Measurements from ENCODE around the gene ITGBL1. TPM values are rescaled to one million over a fixed set of nuclear protein-coding genes. Genes with fewer than 3 reads are reported as not detected.

Gene ITGBL1
- total and polyA plus RNA-seq, 2 of the 8 experiments (the other 6 are each of a cell fraction or from before 2014, with no cell fraction given) = not detected

DNA sequence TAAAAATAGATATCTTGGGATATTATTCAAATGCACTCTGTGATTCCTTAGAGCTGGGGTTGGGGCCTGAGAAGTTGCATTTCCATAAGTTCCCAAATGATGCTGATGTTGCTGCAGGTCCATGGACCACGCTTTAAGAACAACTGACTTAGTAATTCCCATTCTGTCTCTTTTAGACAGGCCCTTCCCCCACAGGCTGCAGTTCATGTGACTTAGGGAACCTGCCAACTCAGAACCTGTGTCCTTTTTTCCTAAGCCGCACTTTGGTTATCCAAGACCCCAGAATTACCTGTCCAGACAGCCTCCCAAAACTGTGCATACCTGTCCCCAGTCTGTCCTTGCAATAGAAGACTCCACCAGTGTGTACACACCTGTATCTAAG, 1.7 kb upstream of the ITGBL1 start:
- H4K8ac ChIP-seq (ENCODE audit: extremely low read depth, insufficient read depth, low read length) = no peak overlapping the region
- no peak overlapping the region for H2BK15ac ChIP-seq (ENCODE audit: low read length)
- H2BK5ac ChIP-seq (ENCODE audit: low read depth, low read length) = no peak overlapping the region
- no peak overlapping the region for H3K4me3 ChIP-seq (ENCODE audit: extremely low read depth in 1 of 4, insufficient read depth in 2 of 4, low read depth in 3 of 4, low read length in 4 of 4)
- H3K56ac ChIP-seq (replicated peaks; ENCODE audit: insufficient read length, low read depth, low read length) = no peak overlapping the region
- DNase-seq (ENCODE audit: low read depth in 1 of 2, low spot score in 2 of 2) (no peak), FAIRE-seq (no peak)
- H3K18ac ChIP-seq (ENCODE audit: extremely low read depth, low read length) = no peak overlapping the region
- no peak overlapping the region for H3K27ac ChIP-seq (ENCODE audit: low read depth, low read length)
- no peak overlapping the region for H4K5ac ChIP-seq (ENCODE audit: insufficient read length, low read depth, low read length)
- no peak overlapping the region; a peak in 1 of 4 replicates for H3K4me2 ChIP-seq (ENCODE audit: insufficient read depth in 1 of 2, low read depth in 2 of 2, low read length in 2 of 2)
- no peaks in the 10 kb centered on the region for H3K79me2 ChIP-seq (ENCODE audit: control insufficient read depth in 1 of 2, insufficient read depth in 2 of 2, low read length in 2 of 2)
- no peak overlapping the region for H2BK20ac ChIP-seq (ENCODE audit: low read length)
- ChIA-PET CTCF (ENCODE audit: partially characterized antibody) (interaction anchor here (1.1 to 1.6 kb wide), 2 partner anchors 299 to 305 kb away, joined by 3 to 4 read pairs; no protein-coding TSS in a partner anchor), POLR2A (ENCODE audit: partially characterized antibody) (no interaction called here)
- H2BK12ac ChIP-seq (ENCODE audit: low read depth, low read length) = no peak overlapping the region
- no peaks in the 10 kb centered on the region for H3K27me3 ChIP-seq (replicated peaks in 1 of 4; ENCODE audit: control insufficient read depth in 3 of 4, extremely low read depth in 1 of 4, insufficient read depth in 3 of 4, low read length in 3 of 4)
- H2AFZ ChIP-seq (ENCODE audit: low read length) = no peak overlapping the region
- H3K4me1 ChIP-seq (replicated peaks in 1 of 4; ENCODE audit: control insufficient read depth in 3 of 4, insufficient read depth in 4 of 4, low read length in 3 of 4) = peaks cover 0 to 10% (median 3%) of the 10 kb centered on the region in 4 experiments; a peak in 1 of 7 replicates
- no peaks in the 10 kb centered on the region for H3K9me3 ChIP-seq (ENCODE audit: insufficient read depth in 2 of 2, low read depth in 1 of 2, low read length in 1 of 2)
- H3K4ac ChIP-seq (replicated peaks; ENCODE audit: insufficient read length, low read depth, low read length) = no peak overlapping the region
- no peaks in the 10 kb centered on the region for H3K36me3 ChIP-seq (ENCODE audit: control insufficient read depth in 2 of 4, insufficient read depth in 4 of 4, low read length in 3 of 4)
- no peak overlapping the region for H3K14ac ChIP-seq (ENCODE audit: insufficient read length)
- H3K23me2 ChIP-seq (ENCODE audit: low read depth, low read length) = no peaks in the 10 kb centered on the region
- H3K9ac ChIP-seq (replicated peaks in 1 of 4; ENCODE audit: extremely low read depth in 1 of 4, low read depth in 3 of 4, low read length in 3 of 4) = no peak overlapping the region
- no peak overlapping the region for H3K23ac ChIP-seq (ENCODE audit: insufficient read length)
- no peaks in the 10 kb centered on the region for H4K20me1 ChIP-seq (replicated peaks in 1 of 2; ENCODE audit: control insufficient read depth in 1 of 2, insufficient read depth in 2 of 2, low read length in 2 of 2)
- H2BK120ac ChIP-seq (replicated peaks; ENCODE audit: low read depth, low read length) = no peak overlapping the region
- no peaks in the 10 kb centered on the region for H3K79me1 ChIP-seq (ENCODE audit: low read depth, low read length)
- no peak for TF ChIP-seq YY1 (IDR thresholded peaks at IDR 0.05; ENCODE audit: low read depth, low read length)
- WGBS, 2 experiments (ENCODE audit: extremely low coverage in 1 of 2, insufficient coverage in 1 of 2, insufficient read length in 1 of 2, insufficient replicate concordance in 2 of 2, low coverage in 1 of 2, low lambda C conversion rate in 2 of 2, missing lambda C conversion rate in 1 of 2) = 82% methylated on average over 2 of the region's 2 CpGs; no CpG with 5 or more reads in 1 of the 2 experiments
- H2AK5ac ChIP-seq (ENCODE audit: low read depth, low read length) = no peak overlapping the region
- H4K91ac ChIP-seq (replicated peaks; ENCODE audit: insufficient read length, low read length) = no peak overlapping the region
